Activated T-helper 17 cell treated with anti-CD3 and anti-CD28 coated beads, Interleukin-2, amount 50 U/mL, for 72 hours (primary cell): ENCODE results near the gene RPAP3. TPM values are rescaled to one million over a fixed set of nuclear protein-coding genes. Genes with fewer than 3 reads are reported as not detected.
A peak's percentile ranks its signal among the peaks of the same experiment; 100 is the strongest.

Experiments
- ATAC-seq: fragments of 150-1000 bp; cut with Tn5 transposase; replicated peaks from 2 replicates; pipeline ENCODE4 v1.10.0; 2021; ENCODE audit warnings: mild to moderate bottlenecking, moderate library complexity
- H3K27ac Mint-ChIP-seq: one replicate; pipeline ENCODE4 v1.8.0; 2022; ENCODE audit warnings: mixed read lengths
- H3K27me3 Mint-ChIP-seq: one replicate; pipeline ENCODE4 v1.8.0; 2022; ENCODE audit warnings: mixed read lengths
- H3K36me3 Mint-ChIP-seq: one replicate; pipeline ENCODE4 v1.8.0; 2022; ENCODE audit warnings: low read depth, mild to moderate bottlenecking, mixed read lengths
- H3K4me1 Mint-ChIP-seq: one replicate; pipeline ENCODE4 v1.8.0; 2022; ENCODE audit warnings: mixed read lengths
- H3K4me3 Mint-ChIP-seq: one replicate; pipeline ENCODE4 v1.8.0; 2022; ENCODE audit warnings: mild to moderate bottlenecking, mixed read lengths
- H3K9me3 Mint-ChIP-seq: one replicate; pipeline ENCODE4 v1.8.0; 2022; ENCODE audit warnings: mixed read lengths
- total RNA-seq, 2 donors: library from RNA; stranded (reverse); gene quantifications; one replicate each; pipeline ENCODE4 v1.2.3, GENCODE V29; 2022

RPAP3 gene
- total RNA-seq, 2 donors from 2014 or later: 33.3 to 44.0 TPM

DNA sequence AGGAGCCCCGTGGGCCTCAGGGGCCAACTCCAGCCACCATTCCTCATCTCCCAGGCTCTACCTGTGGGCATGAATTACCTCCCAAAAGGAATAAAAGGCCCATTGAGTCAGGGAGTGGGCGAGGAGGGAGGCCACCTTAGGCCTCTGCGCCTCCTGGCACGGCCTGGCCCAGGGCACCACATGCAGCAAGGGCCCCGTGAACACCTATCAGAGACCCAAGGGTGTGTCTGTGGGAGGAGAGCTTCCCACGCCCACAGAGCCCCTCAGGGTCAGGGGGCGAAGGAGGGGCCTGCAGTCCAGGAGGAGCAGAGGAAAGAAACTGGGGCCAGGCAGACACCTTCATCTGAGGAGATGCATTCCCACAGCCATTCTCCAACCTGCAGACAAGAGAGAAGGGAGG, 40.7 kb upstream of the RPAP3 start:
- Mint-ChIP-seq H3K4me1 (peaks cover 5% of the 10 kb centered on the region), H3K9me3 (no peaks in the 10 kb centered on the region), H3K4me3 (no peak overlapping the region), H3K27ac (no peak overlapping the region), H3K36me3 (no peaks in the 10 kb centered on the region), H3K27me3 (no peaks in the 10 kb centered on the region)
- no peak for ATAC-seq

DNA sequence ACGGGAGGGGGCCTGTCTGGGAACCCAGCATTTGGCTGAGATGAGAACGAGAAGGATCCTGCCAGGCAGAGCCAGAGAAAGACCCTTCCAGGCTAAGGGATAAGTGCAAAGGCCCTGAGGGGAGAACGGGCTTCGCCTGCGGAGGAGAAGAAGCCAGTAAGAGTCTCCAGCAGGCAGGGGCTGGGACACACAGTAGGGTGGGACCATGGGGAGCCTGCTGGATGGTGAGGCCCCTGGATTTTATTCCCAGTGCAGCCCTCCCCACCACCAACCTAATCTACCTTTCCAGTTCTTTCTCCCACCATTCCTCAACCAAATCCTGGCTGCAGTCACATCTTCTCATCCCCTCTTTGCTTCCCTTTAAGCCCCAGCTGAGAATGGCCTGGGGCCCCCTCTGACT, 40.2 kb upstream of the RPAP3 start:
- Mint-ChIP-seq H3K9me3 (no peaks in the 10 kb centered on the region), H3K4me3 (no peak overlapping the region), H3K36me3 (no peaks in the 10 kb centered on the region), H3K27ac (no peak overlapping the region), H3K27me3 (no peaks in the 10 kb centered on the region), H3K4me1 (peaks cover 10% of the 10 kb centered on the region)
- no peak for ATAC-seq

DNA sequence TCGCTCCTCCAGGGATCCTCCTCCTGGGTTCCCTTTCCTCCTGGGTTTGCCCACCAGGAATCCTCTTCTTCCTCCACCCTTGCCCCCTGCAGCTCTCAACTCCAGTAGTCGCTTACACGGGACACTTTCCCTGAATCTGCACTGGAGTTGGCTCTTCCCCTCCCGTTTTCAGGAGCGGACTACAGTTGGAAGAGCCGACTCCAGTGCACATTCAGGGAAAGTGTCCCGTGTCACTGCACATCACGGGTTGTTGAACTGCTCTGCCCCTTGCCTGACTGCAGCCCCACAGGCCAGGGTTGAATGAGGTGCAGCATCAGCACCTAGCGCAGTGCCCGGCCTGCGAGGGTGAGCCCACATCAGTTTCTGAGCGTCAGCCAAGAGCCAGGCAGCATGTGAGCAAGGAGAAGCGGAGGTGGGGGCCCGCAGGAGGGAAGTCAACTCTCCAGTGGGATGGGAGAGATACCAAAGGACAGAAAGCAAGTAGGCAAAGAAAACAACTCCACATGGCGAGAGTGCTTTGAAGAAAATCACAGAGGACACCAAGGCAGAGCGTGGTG, 39.7 kb upstream of the RPAP3 start:
- Mint-ChIP-seq H3K27ac (no peak overlapping the region), H3K27me3 (no peaks in the 10 kb centered on the region), H3K9me3 (no peaks in the 10 kb centered on the region)

DNA sequence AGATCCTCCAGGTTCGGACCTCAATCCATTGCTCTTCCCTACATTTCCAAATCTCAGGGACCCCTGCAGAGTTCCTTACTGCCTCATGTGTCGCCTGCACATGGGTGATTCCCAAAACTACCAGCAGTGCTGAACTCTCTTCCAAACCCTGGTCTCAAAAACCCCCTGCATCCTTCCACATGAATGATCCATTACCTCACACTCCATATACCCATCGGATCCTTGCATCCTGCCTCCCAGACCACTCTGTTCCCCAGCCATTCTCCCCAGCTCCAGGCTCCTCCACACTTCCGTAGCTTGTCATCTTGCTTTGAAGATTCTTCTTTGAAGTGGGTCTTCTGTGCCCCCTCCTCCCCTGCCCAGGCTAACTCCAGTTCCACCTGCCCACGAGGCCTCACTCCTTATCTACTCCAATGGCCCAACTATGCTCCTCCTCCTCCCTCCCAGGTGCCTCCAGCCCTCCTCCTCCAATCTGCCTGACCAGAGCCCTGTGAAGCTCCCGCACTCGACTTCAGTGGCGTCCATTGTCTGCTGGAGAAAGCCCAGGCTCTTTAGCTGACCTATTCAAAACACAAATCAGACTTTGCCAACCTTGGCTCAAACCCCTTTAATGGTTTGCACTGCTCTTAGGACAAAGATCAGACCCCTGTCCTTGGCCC, 39.1 kb upstream of the RPAP3 start:
- H3K4me1 Mint-ChIP-seq: peaks cover 11% of the 10 kb centered on the region
- no peaks in the 10 kb centered on the region for H3K9me3 Mint-ChIP-seq
- no peak overlapping the region for H3K4me3 Mint-ChIP-seq
- no peaks in the 10 kb centered on the region for H3K36me3 Mint-ChIP-seq
- ATAC-seq: no peak
- no peaks in the 10 kb centered on the region for H3K27me3 Mint-ChIP-seq
- H3K27ac Mint-ChIP-seq: no peak overlapping the region

More for the DNA sequence above, 39.7 kb upstream of the RPAP3 start:
- Mint-ChIP-seq H3K4me1 (peaks cover 11% of the 10 kb centered on the region), H3K4me3 (no peak overlapping the region), H3K36me3 (no peaks in the 10 kb centered on the region)
- ATAC-seq: no peak

DNA sequence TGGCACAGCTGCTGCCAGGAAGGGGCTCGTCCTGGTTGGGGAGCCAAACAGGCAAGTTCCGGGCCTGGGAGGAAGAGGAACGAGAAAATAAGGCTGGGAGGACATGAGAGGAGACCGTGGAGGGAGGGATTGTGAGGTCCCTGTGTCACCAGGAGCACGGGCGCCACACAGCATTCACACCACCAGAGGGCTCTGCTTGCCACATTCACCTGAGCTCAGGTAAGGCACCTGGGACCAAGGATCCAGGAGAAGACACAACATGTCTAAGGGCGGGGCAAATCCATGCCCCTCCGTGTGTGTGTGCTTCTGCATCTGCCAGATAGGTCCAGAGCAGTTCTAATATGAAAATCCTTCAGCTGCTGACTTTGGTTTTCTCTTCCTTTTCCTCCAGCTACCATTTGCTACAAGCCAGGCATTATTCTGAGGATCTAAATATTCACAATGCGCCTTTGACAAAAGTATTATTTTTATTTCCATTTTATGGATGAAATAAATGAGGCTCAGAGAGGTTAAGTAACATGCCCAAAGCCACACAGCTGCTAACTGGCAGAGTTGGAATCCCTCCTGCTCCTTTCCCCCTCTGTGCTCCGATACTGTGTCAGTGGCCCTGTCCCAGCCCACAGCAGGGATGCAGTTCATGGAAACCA, 38.3 kb upstream of the RPAP3 start:
- H3K4me3 Mint-ChIP-seq: no peak overlapping the region
- no peaks in the 10 kb centered on the region for H3K36me3 Mint-ChIP-seq
- peaks cover 11% of the 10 kb centered on the region for H3K4me1 Mint-ChIP-seq
- peak; percentile 45 for ATAC-seq
- H3K27me3 Mint-ChIP-seq: no peaks in the 10 kb centered on the region
- no peak overlapping the region for H3K27ac Mint-ChIP-seq
- no peaks in the 10 kb centered on the region for H3K9me3 Mint-ChIP-seq

DNA sequence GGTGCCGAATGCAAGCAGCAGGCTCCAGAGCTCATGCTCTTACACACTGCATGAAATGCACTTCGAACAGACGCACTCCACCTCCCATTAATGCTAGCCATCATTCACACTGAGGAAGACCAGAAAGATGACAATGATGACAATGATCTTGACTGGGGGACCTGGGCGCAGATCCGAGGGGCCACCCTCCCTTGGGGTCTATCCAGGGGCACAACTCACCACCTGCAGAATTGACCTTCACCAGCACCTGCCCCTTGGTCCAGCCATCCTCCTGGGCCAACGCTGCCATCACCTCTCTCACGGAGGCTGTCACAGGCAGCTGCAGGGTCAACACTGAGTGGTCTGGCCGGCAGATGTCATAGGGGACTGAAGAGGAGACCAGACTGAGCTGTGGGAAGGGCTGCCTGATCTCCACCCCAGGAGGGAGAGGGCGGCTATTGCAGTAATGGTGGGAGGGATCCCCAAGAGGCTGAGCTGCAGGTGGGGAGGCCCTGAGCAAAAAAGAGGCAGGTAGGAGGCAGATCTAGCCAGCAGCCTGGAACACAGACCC, 37.6 kb upstream of the RPAP3 start:
- H3K9me3 Mint-ChIP-seq: no peaks in the 10 kb centered on the region
- no peaks in the 10 kb centered on the region for H3K27me3 Mint-ChIP-seq
- peaks cover 11% of the 10 kb centered on the region for H3K4me1 Mint-ChIP-seq
- ATAC-seq: no peak
- no peak overlapping the region for H3K4me3 Mint-ChIP-seq
- H3K36me3 Mint-ChIP-seq: no peaks in the 10 kb centered on the region
- H3K27ac Mint-ChIP-seq: no peak overlapping the region

DNA sequence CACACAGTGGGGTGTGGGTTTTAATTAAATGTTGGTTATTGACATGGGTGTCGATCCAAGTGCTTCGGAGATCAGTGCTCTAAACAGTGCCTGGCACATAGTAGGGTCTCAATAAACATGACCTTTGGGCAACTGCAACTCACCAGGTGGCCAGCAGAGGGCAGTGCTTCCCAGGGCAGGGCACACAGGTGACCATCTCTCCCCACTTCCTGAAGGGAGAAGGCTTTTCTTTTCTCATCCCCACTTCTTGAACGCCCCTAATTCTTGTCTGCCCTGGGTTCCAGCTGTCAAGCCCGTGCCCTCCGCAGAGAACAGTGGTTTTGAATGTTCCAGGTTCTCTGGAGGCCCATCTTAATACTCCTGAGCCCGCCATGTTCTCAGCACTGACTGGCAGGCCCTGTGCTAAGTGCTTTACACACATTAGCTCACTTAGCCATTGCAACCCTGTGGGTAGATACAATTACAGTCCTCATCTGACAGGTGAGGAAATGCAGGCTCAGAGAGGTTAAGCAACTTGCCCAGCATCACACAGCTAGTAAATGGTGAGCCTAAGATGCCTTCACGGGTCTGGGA, 36.5 kb upstream of the RPAP3 start:
- Mint-ChIP-seq H3K27me3 (no peaks in the 10 kb centered on the region), H3K4me1 (peaks cover 11% of the 10 kb centered on the region), H3K9me3 (no peaks in the 10 kb centered on the region), H3K27ac (no peak overlapping the region), H3K4me3 (no peak overlapping the region), H3K36me3 (no peaks in the 10 kb centered on the region)
- peak; percentile 59 for ATAC-seq

DNA sequence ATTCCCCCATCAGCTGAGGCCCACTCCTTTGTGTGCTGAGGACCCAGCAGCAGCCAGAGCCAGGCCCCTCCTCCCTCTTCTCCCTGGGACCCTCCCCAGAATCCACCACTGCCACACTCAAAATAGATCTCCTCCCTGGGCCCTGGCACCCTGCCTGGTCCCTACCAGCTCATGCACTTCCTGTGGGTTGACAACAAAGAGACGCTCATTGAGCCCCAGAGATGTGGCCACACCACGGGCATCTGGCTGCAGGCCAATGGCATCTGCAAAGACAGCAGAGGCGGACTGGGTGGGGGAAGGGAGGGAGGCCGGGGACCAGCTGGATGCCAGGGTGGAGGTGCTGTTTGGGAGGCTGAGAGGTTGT, 35.5 kb upstream of the RPAP3 start:
- Mint-ChIP-seq H3K4me3 (peak overlapping the region; percentile 44), H3K36me3 (no peaks in the 10 kb centered on the region), H3K27me3 (no peaks in the 10 kb centered on the region), H3K9me3 (no peaks in the 10 kb centered on the region), H3K27ac (peak overlapping the region; percentile 82), H3K4me1 (peaks cover 6% of the 10 kb centered on the region)
- peak; percentile 75 for ATAC-seq

DNA sequence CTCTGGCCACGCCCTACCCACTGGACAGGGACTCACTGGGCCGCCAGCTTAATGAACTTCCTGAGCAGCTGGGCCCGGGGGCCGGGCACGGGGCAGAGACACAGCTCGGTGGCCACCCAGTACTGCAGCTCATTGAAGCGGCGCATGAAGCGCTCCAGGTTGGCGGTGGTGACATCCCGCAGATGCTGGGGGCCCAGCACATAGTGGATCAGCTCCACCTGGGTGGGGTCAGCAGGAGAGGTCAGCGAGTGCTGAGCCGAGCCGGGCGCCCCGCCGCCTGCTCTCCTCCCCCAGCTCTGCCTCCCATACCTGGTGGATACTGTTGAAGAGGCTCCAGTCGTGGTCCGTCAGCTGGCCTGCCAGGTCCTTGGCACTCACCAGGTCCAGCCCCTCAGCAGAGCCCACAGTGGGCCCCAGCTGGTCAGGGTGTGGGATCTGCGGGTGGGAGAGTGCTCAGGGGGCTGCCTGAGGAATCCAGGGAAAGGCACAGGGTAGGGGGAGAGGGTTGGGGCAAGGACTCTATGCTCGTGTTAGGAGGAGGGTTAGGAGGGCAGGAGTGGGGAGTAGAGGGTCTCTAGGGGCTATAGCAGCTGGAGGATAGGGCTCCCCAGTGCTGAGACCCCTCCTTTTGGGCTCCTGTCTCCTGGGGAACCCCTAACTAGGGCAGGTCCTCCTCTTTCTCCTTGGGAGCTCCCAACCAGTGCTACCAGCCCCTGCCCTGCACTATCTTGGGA, 34.9 kb upstream of the RPAP3 start:
- no peak for ATAC-seq
- Mint-ChIP-seq H3K4me3 (peak overlapping the region; percentile 44), H3K4me1 (peaks cover 6% of the 10 kb centered on the region), H3K27ac (peak overlapping the region; percentile 82), H3K9me3 (no peaks in the 10 kb centered on the region), H3K36me3 (no peaks in the 10 kb centered on the region), H3K27me3 (no peaks in the 10 kb centered on the region)

DNA sequence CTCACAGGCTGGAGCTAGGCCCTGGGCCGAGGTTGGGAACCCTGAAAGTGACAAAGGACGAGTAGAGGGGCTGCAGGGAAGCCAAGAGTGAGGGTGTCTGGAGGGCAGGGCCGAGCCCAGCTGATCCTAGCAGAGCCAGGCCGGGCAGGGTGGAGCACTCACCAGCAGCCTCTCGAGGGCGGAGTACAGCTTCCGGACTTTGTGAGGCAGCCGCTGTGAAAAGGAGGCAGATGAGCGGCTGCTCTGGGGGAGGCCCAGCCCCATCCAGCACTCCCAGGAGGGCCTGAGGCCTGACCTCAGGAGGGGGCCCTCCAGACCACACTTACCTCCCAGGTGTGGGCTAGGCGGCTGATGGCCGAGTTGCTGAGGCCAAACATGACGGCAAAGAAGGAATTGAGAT, 34.1 kb upstream of the RPAP3 start:
- peak overlapping the region; percentile 26 for H3K4me3 Mint-ChIP-seq
- H3K4me1 Mint-ChIP-seq: peaks cover 6% of the 10 kb centered on the region
- H3K27ac Mint-ChIP-seq: peak overlapping the region; percentile 6

DNA sequence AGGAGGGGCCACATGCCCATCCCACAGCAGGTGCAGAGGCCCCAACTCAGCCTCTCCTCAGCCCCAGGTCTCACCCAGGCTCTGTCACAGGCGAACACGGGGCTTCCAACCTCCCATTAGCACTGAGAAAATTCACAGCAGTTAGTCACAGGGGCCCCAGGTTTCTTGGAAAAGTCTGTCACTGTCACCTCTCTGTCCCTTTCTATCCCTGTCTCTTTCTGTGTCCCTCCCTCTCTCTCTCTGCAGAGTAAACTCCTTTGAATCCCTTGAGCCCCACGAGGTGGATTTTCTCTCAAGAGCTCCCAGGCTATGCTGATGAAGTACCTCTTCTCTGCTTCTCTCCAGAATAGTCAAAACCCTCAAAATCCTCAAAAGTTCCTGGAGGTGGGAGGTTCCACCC, 33.5 kb upstream of the RPAP3 start:
- Mint-ChIP-seq H3K9me3 (no peaks in the 10 kb centered on the region), H3K4me3 (no peak overlapping the region), H3K36me3 (no peaks in the 10 kb centered on the region), H3K27me3 (no peaks in the 10 kb centered on the region), H3K27ac (peak overlapping the region; percentile 6), H3K4me1 (peaks cover 6% of the 10 kb centered on the region)
- no peak for ATAC-seq

More for the DNA sequence above, 34.1 kb upstream of the RPAP3 start:
- ATAC-seq: no peak
- Mint-ChIP-seq H3K9me3 (no peaks in the 10 kb centered on the region), H3K27me3 (no peaks in the 10 kb centered on the region), H3K36me3 (no peaks in the 10 kb centered on the region)

DNA sequence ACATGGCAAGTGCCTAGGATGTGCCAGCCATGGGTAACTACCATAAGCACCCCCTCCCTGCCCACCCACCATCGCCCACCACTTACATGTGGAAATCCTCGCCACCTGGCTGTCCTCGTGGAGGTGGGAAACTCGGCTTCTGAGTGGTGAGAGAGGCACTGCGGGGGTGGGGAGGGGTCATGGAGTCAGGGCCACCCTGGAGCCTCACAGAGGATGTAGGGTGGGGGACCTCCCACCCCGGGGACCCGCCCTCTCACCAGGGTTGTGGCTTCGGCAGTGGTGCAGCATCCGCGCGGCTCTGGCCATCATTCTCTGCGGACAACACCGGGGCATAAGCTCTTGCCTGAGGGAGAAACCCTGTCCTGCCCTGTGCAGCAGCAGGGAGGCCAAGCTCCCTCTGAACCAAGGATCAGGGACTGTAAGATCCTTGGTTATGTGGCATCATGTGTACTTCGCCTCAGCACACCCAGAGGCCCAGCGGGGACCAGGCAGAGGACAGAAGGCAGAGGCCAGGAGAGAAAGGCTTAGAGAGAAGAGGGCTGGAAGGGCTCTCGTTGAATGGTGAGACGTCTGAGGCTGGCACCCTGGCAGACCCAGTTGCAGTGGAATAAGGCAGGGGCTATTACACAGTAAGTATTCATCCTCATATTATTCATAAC, 32.2 kb upstream of the RPAP3 start:
- no peak overlapping the region for H3K27ac Mint-ChIP-seq

DNA sequence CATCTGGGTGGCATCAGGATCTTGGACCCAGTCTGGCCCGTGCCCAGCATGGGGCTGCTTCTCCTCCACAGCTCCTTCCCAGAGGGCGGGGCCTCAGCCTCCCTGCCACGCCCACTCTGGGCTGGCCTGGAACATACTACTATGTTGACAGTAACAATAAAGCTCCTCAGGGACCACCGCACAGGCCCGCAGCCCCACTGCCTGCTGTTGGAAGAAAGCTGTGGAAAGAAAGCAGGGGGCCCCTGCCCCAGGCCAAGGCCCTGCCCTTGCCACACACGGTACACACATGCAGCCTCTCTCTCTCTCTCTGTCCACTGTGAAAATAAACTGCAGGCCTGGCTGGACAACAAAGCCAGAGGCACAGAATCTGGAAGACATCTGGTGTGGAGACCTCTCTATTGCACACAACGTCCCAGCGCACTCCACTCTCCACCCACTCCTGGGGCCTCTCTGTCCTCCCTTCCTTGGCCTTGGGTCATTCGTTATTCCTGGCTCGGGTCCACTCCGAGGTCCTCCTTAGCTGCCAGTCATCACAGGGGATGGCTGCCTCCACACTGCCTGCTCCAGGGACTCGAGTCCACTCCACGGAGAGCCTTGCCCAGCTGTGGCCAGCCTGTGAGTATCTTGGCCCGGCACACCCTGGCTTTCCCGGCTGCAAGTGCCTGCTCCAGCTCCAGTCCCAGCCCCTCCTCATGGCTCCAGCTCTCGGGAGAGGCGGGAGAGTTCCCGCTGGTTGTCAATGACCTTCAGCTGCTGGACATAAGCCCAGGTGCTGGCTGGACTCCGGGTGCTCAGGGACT, 31.2 kb upstream of the RPAP3 start:
- peaks cover 6% of the 10 kb centered on the region for H3K4me1 Mint-ChIP-seq
- ATAC-seq: no peak
- no peaks in the 10 kb centered on the region for H3K27me3 Mint-ChIP-seq
- H3K9me3 Mint-ChIP-seq: no peaks in the 10 kb centered on the region
- no peak overlapping the region for H3K4me3 Mint-ChIP-seq
- no peaks in the 10 kb centered on the region for H3K36me3 Mint-ChIP-seq
- H3K27ac Mint-ChIP-seq: no peak overlapping the region

More for the DNA sequence above, 32.2 kb upstream of the RPAP3 start:
- H3K36me3 Mint-ChIP-seq: no peaks in the 10 kb centered on the region
- peaks cover 6% of the 10 kb centered on the region for H3K4me1 Mint-ChIP-seq
- no peak for ATAC-seq
- no peaks in the 10 kb centered on the region for H3K27me3 Mint-ChIP-seq
- no peaks in the 10 kb centered on the region for H3K9me3 Mint-ChIP-seq
- no peak overlapping the region for H3K4me3 Mint-ChIP-seq
